ENCODE results near the gene ZBTB20. TPM values are rescaled to one million over a fixed set of nuclear protein-coding genes. Genes with fewer than 3 reads are reported as not detected.

Gene ZBTB20
- total RNA-seq, 2 donors from 2014 or later = 111 to 189 TPM

DNA sequence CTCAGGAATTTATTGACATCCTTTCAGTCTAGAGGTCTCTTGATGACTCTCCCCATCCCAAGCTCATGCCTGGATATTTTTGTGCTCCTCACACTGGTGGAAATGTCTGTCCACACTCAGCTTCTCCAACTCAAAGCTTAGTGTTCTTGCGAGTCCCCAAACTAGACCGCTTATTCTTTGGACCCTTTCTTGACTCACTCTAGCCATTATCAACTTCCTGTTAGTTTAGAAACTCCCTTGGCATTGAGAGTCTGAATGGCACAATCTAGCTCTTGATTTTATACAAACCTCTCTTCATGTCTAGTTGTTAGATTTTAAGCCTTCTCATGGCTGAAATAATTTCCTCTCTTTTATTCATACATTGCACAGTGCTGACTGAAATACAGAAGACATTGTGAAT is 833.7 kb downstream of the ZBTB20 start:
- intact Hi-C loops (cut with DNase I) = no loop called here
- H3K4me3 ChIP-seq = no peak overlapping the region
- H3K36me3 ChIP-seq = no peaks in the 10 kb centered on the region
- no peaks in the 10 kb centered on the region for H3K27me3 ChIP-seq (replicated peaks; ENCODE audit: insufficient read depth)
- TF ChIP-seq POLR2A (IDR thresholded peaks at IDR 0.05) (no peak), POLR2AphosphoS5 (IDR thresholded peaks at IDR 0.05) (no peak)
- TF ChIP-seq, protein P1, sequence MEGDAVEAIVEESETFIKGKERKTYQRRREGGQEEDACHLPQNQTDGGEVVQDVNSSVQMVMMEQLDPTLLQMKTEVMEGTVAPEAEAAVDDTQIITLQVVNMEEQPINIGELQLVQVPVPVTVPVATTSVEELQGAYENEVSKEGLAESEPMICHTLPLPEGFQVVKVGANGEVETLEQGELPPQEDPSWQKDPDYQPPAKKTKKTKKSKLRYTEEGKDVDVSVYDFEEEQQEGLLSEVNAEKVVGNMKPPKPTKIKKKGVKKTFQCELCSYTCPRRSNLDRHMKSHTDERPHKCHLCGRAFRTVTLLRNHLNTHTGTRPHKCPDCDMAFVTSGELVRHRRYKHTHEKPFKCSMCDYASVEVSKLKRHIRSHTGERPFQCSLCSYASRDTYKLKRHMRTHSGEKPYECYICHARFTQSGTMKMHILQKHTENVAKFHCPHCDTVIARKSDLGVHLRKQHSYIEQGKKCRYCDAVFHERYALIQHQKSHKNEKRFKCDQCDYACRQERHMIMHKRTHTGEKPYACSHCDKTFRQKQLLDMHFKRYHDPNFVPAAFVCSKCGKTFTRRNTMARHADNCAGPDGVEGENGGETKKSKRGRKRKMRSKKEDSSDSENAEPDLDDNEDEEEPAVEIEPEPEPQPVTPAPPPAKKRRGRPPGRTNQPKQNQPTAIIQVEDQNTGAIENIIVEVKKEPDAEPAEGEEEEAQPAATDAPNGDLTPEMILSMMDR (IDR thresholded peaks at IDR 0.05) = no peak
- no peak overlapping the region for H3K27ac ChIP-seq
- no peak for DNase-seq (ENCODE audit: low spot score)
- WGBS = 97% methylated on average over 2 of the region's 2 CpGs
- no peaks in the 10 kb centered on the region for H3K9me3 ChIP-seq
- H3K4me1 ChIP-seq (replicated peaks) = no peaks in the 10 kb centered on the region

DNA sequence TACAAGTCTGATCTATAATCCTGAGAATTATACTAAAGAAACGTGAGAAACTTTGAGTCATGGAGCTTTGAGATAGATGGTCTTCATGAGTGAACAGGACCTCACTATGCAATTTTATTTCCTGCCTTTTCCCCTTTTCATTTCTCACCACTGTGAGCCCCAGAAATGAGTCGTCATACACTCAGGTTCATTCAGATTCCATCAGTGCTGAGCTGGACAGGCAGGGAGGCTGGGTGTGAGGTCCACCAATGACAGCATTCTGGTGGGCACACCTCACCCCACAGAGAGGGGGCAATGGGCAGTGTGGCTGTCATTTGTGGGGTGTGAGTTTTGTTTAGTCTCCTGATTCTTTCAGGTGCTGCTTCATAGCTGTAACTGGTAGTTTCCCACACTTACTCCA is 836.4 kb downstream of the ZBTB20 start:
- no peak for DNase-seq (ENCODE audit: low spot score)
- H3K9me3 ChIP-seq = no peaks in the 10 kb centered on the region
- no peaks in the 10 kb centered on the region for H3K27me3 ChIP-seq (replicated peaks; ENCODE audit: insufficient read depth)
- no peaks in the 10 kb centered on the region for H3K36me3 ChIP-seq
- intact Hi-C loops (cut with DNase I) = no loop called here
- no peak overlapping the region for H3K27ac ChIP-seq
- TF ChIP-seq POLR2A (IDR thresholded peaks at IDR 0.05) = no peak
- WGBS = 87% methylated on average over 2 of the region's 2 CpGs
- no peak overlapping the region for H3K4me3 ChIP-seq
- no peaks in the 10 kb centered on the region for H3K4me1 ChIP-seq (replicated peaks)

DNA sequence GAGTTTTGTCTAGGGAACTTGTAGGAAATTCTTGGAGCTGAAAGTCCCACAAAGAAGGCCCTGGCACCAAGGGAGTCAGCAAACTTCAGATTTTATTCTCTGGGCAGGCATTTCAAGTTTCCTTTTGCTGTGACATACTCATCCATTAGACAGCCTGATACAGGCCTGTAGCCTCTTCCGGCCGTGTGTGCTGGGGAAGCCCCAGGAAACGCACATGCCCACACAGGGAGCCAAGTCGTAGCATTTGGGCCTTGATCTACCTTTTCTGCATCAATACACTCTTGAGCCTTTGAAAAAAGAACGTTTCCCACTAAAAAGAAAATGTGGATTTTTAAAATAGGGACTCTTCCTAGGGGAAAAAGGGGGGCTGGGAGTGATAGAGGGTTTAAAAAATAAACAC is 838.3 kb downstream of the ZBTB20 start:
- no peaks in the 10 kb centered on the region for H3K9me3 ChIP-seq
- WGBS = 78% methylated on average over 5 of the region's 5 CpGs

DNA sequence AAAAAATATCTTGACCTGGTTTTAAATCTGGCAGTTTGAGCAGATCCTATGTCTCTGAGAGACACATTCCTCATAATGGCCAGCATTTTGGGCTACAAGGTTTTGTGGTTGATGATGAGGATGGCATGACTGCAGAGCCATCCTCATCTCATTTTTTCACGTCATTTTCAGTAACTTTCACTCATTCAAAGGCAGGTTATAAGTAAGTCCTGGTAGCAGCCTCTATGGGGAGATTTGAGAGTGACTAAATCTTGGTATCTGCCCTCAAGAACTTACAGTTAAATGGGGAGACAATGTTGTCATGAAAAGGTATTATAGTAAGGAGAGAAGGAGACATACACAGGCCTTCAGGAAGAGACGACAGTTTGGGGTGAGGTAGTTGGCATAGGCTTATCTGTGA is 838.7 kb downstream of the ZBTB20 start:
- Histone ChIP-seq H3K27me3 (replicated peaks; ENCODE audit: insufficient read depth) (no peaks in the 10 kb centered on the region), H3K27ac (no peak overlapping the region), H3K4me1 (replicated peaks) (no peaks in the 10 kb centered on the region), H3K4me3 (no peak overlapping the region), H3K9me3 (no peaks in the 10 kb centered on the region), H3K36me3 (no peaks in the 10 kb centered on the region)
- TF ChIP-seq, protein P1 (IDR thresholded peaks at IDR 0.05) = no peak
- TF ChIP-seq POLR2A (IDR thresholded peaks at IDR 0.05) (no peak), POLR2AphosphoS5 (IDR thresholded peaks at IDR 0.05) (no peak)
- intact Hi-C loops (cut with DNase I) = no loop called here
- WGBS = 77% methylated on average over 2 of the region's 2 CpGs
- DNase-seq (ENCODE audit: low spot score) = no peak

More for the DNA sequence above, 838.3 kb downstream of the ZBTB20 start:
- H3K27ac ChIP-seq = no peak overlapping the region
- H3K4me3 ChIP-seq = no peak overlapping the region
- intact Hi-C loops (cut with DNase I) = no loop called here
- DNase-seq (ENCODE audit: low spot score) = no peak
- H3K4me1 ChIP-seq (replicated peaks) = no peaks in the 10 kb centered on the region
- H3K27me3 ChIP-seq (replicated peaks; ENCODE audit: insufficient read depth) = no peaks in the 10 kb centered on the region
- H3K36me3 ChIP-seq = no peaks in the 10 kb centered on the region
- TF ChIP-seq, protein P1 (IDR thresholded peaks at IDR 0.05) = no peak
- TF ChIP-seq POLR2AphosphoS5 (IDR thresholded peaks at IDR 0.05) (no peak), POLR2A (IDR thresholded peaks at IDR 0.05) (no peak)

DNA sequence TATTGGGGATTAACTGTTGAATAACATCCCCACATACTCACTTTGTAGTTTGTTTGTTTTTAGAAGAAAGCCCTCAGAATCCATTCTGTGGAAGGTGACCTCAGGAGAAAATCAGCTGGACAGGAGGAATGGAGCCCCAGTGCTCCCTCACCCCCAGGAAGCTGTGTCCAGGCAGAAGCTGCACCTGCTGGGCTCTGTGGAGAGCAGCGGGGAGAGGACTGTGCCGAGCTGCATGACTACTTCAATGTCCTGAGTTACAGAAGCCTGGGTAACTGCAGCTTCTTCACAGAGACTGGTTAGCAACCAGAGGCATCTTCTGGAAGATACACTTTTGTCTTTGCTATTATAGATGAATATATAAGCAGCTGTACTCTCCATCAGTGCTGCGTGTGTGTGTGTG is 839.3 kb downstream of the ZBTB20 start:
- 57% methylated on average over 3 of the region's 3 CpGs for WGBS
- intact Hi-C loops (cut with DNase I) = no loop called here
- Histone ChIP-seq H3K27ac (no peak overlapping the region), H3K9me3 (no peaks in the 10 kb centered on the region), H3K36me3 (no peaks in the 10 kb centered on the region), H3K4me3 (no peak overlapping the region), H3K4me1 (replicated peaks) (no peaks in the 10 kb centered on the region), H3K27me3 (replicated peaks; ENCODE audit: insufficient read depth) (no peaks in the 10 kb centered on the region)
- TF ChIP-seq POLR2AphosphoS5 (IDR thresholded peaks at IDR 0.05) (no peak), POLR2A (IDR thresholded peaks at IDR 0.05) (no peak)
- TF ChIP-seq, protein P1 (IDR thresholded peaks at IDR 0.05) = no peak
- no peak for DNase-seq (ENCODE audit: low spot score)
